Endothelial cell of umbilical vein (primary cell): ENCODE results near the gene KIF26B. TPM values are rescaled to one million over a fixed set of nuclear protein-coding genes. Genes with fewer than 3 reads are reported as not detected.

Experiments
- BruUV-seq: library from RNA; stranded (reverse); fragments of 400-500 nt; replicated peaks from 2 replicates; lab custom pipeline; 2021; lab: Mats Ljungman, UMichigan
- CTCF ChIA-PET: fragments of 300-600, 350-600 bp; sonication (Branson Sonifier 250); formaldehyde crosslinking; loops from one replicate; lab custom pipeline; 2021; ENCODE audit warnings: antibody characterized with exemption, inconsistent platforms; lab: Charles Lee
- POLR2A ChIA-PET: fragments of 300-600, 350-600 bp; sonication (Branson Sonifier 250); formaldehyde crosslinking; loops from one replicate; lab custom pipeline; 2021; ENCODE audit warnings: antibody characterized with exemption, inconsistent platforms; lab: Charles Lee
- DNase-seq: peaks from one replicate; pipeline ENCODE4 v3.0.0-alpha.2; 2011; ENCODE audit warnings: low read depth, low spot score
- FAIRE-seq: peaks from 2 replicates; lab custom pipeline; 2011; peaks lifted over from hg19 to GRCh38; lab: Jason Lieb, UNC
- H2AFZ ChIP-seq: 2 replicates; pipeline ENCODE4 v1.6.0; 2012; ENCODE audit warnings: low read depth, low read length, control low read depth, inconsistent platforms
- H3K27ac ChIP-seq: 2 replicates; pipeline ENCODE4 v1.5.1; 2011; ENCODE audit warnings: low read depth, mild to moderate bottlenecking, control low read depth, low read length, moderate library complexity; ENCODE audit not compliant: insufficient read depth
- H3K27me3 ChIP-seq, 2 experiments: 2 replicates each; pipeline versions ENCODE4 v1.6.0 to v1.6.1; 2011; ENCODE audit warnings: low read length in 2 of 2, mixed read lengths in 1 of 2; ENCODE audit not compliant: control insufficient read depth in 2 of 2, insufficient read depth in 2 of 2
- H3K36me3 ChIP-seq, 2 experiments: 2 replicates in 1 of 2; 3 replicates in 1 of 2; pipeline ENCODE4 v1.5.1; 2011; ENCODE audit warnings: low read length in 2 of 2, mild to moderate bottlenecking in 1 of 2, moderate library complexity in 1 of 2; ENCODE audit not compliant: control insufficient read depth in 2 of 2, insufficient read depth in 2 of 2; ENCODE audit errors: extremely low read depth in 1 of 2
- H3K4me1 ChIP-seq: 3 replicates; pipeline ENCODE4 v1.5.1; 2011; ENCODE audit warnings: mild to moderate bottlenecking, low read length; ENCODE audit not compliant: control insufficient read depth, insufficient read depth; ENCODE audit errors: extremely low read depth
- H3K4me2 ChIP-seq: 2 replicates; pipeline ENCODE4 v1.6.1; 2011; ENCODE audit warnings: low read length, control low read depth, mixed read lengths; ENCODE audit not compliant: insufficient read depth
- H3K4me3 ChIP-seq, 3 experiments: fragments of 200-600 bp in 1 of 3; sonication (generic), shearing (Covaris generic) in 1 of 3; replicated peaks in 1 of 3; 2 replicates each; pipeline ENCODE4 v1.5.1; 2011 to 2016; ENCODE audit warnings: control low read depth in 3 of 3, low read length in 3 of 3, mild to moderate bottlenecking in 2 of 3, inconsistent platforms in 1 of 3, low read depth in 1 of 3, moderate library complexity in 1 of 3; ENCODE audit not compliant: insufficient read depth in 1 of 3
- H3K79me2 ChIP-seq: 2 replicates; pipeline ENCODE4 v1.6.0; 2012; ENCODE audit warnings: low read length, inconsistent platforms; ENCODE audit not compliant: control insufficient read depth, insufficient read depth
- H3K9ac ChIP-seq: replicated peaks from 2 replicates; pipeline ENCODE3; 2011; ENCODE audit warnings: low read length, control low read depth; ENCODE audit not compliant: insufficient read depth; ENCODE audit errors: extremely low read depth
- H3K9me1 ChIP-seq: replicated peaks from 3 replicates; pipeline ENCODE4 v1.6.0; 2011; ENCODE audit warnings: mild to moderate bottlenecking, low read length; ENCODE audit not compliant: control insufficient read depth, insufficient read depth; ENCODE audit errors: extremely low read depth
- H3K9me3 ChIP-seq: replicated peaks from 2 replicates; pipeline ENCODE4 v1.5.1; 2012; ENCODE audit warnings: low read length, inconsistent platforms; ENCODE audit not compliant: control insufficient read depth, insufficient read depth
- H4K20me1 ChIP-seq: replicated peaks from 2 replicates; pipeline ENCODE3; 2011; ENCODE audit warnings: mild to moderate bottlenecking, low read length; ENCODE audit not compliant: control insufficient read depth, insufficient read depth; ENCODE audit errors: extremely low read depth
- EZH2 ChIP-seq: IDR thresholded peaks from 2 replicates; pipeline ENCODE4 v1.6.1; 2012; ENCODE audit warnings: borderline replicate concordance, low read depth, mild to moderate bottlenecking, moderate library complexity, low read length, inconsistent platforms; ENCODE audit not compliant: severe bottlenecking
- FOS ChIP-seq: IDR thresholded peaks from 2 replicates; pipeline ENCODE4 v1.6.1; 2011; ENCODE audit warnings: mild to moderate bottlenecking, low read length, moderate library complexity, borderline replicate concordance; ENCODE audit not compliant: insufficient read depth
- GATA2 ChIP-seq: IDR thresholded peaks from 2 replicates; pipeline ENCODE4 v1.7.0; 2011; ENCODE audit warnings: low read depth, mild to moderate bottlenecking, moderate library complexity, mixed read lengths, low read length; ENCODE audit not compliant: insufficient read length, insufficient read depth
- POLR2AphosphoS5 ChIP-seq: IDR thresholded peaks from 2 replicates; pipeline ENCODE4 v1.6.1; 2012; ENCODE audit warnings: low read depth, mild to moderate bottlenecking, control low read depth, low read length, moderate library complexity; ENCODE audit not compliant: insufficient read depth
- dilution Hi-C: fragments of 300-500 bp; cut with MboI; formaldehyde crosslinking; loops from one replicate; pipeline ENCODE4 v1.15.0; 2019; ENCODE audit warnings: low sequenced_read_pairs; ENCODE audit not compliant: extremely low pct_ligation_motif_present
- intact Hi-C: fragments of 100-400 bp; cut with micrococcal nuclease; formaldehyde crosslinking; loops from one replicate; pipeline ENCODE4 v1.10.0; 2022
- polyA plus RNA-seq, 4 experiments: library from polyadenylated mRNA; depleted of rRNA in 3 of 4; stranded (reverse) in 3 of 4; unstranded in 1 of 4; fragments of >200 nt; gene quantifications; 2 replicates each; pipeline versions ENCODE4 v1.2.1 to v1.2.3, GENCODE V29; 2011 to 2012; ENCODE audit warnings: missing spikeins in 1 of 4
- total RNA-seq: library from RNA; stranded (reverse); gene quantifications from 2 replicates; pipeline ENCODE4 v1.2.3, GENCODE V29; 2021

Gene KIF26B
- total and polyA plus RNA-seq, 2 donors (not counting 3 experiments of a cell fraction or from before 2014, with no cell fraction given), result 0.04 to 0.49 TPM

DNA sequence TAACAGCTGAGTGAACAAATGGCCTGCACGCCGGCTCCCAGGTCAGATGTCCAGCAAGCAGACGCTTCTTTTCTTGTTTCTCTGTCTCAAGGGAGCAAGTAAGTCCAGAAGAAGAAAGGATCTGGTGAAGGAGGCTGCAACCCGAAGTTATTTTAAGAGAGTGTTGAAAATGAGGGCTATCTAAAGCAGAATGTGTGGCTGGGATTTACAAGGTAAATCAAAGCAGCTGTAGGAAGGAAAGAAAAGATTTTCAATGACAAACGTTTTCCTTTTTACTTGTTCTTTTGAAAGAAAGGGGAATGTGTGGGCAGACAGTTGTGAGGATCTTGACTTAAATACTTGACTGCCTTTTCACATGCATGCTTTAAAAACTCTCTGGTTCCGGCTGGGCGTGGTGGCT is 311.5 kb downstream of the KIF26B start:
- ChIA-PET CTCF (no interaction called here), POLR2A (no interaction called here)
- dilution Hi-C loops, result no loop called here
- no peaks in the 10 kb centered on the region for H3K36me3 ChIP-seq
- no peaks in the 10 kb centered on the region for H4K20me1 ChIP-seq
- no peaks in the 10 kb centered on the region for H3K4me1 ChIP-seq
- no peak overlapping the region for H3K4me2 ChIP-seq
- BruUV-seq, result no TSS peak
- TF ChIP-seq EZH2, result no peak
- TF ChIP-seq FOS, result no peak
- no peak for TF ChIP-seq GATA2
- H3K79me2 ChIP-seq, result no peaks in the 10 kb centered on the region
- H3K9me1 ChIP-seq, result no peaks in the 10 kb centered on the region
- FAIRE-seq (no peak), DNase-seq (no peak)
- H3K9me3 ChIP-seq, result no peaks in the 10 kb centered on the region
- H2AFZ ChIP-seq, result no peak overlapping the region
- H3K27me3 ChIP-seq, result no peaks in the 10 kb centered on the region
- intact Hi-C loops, result no loop called here
- H3K27ac ChIP-seq, result no peak overlapping the region
- no peak overlapping the region for H3K9ac ChIP-seq
- H3K4me3 ChIP-seq, result no peak overlapping the region

DNA sequence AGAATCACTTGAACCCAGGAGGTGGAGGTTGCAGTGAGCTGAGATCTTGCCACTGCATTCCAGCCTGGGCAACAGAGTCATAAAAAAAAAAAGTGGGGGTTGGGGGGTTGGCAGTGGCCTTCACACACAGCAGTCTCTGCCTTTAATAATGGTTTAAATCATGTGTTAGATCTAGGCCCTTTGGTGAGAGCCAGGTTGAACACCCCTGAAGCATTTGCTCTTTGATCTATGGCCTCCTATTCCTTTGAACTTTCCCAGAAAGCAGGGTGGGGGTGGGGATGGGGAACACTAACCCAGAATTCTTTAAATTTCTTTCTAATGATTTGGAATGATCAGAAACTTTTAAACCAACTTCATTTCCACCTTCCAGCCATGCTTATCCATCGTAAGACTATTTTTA is 313.0 kb downstream of the KIF26B start:
- FAIRE-seq, result no peak
- BruUV-seq, result no TSS peak
- intact Hi-C loops, result no loop called here
- ChIA-PET POLR2A (no interaction called here), CTCF (no interaction called here)
- Histone ChIP-seq H3K4me2 (no peak overlapping the region), H3K9me3 (no peaks in the 10 kb centered on the region), H2AFZ (no peak overlapping the region), H3K36me3 (no peaks in the 10 kb centered on the region), H3K4me3 (no peak overlapping the region), H3K9me1 (no peaks in the 10 kb centered on the region), H3K79me2 (no peaks in the 10 kb centered on the region), H4K20me1 (no peaks in the 10 kb centered on the region), H3K4me1 (no peaks in the 10 kb centered on the region), H3K9ac (no peak overlapping the region), H3K27ac (no peak overlapping the region), H3K27me3 (no peaks in the 10 kb centered on the region)
- TF ChIP-seq POLR2AphosphoS5, result no peak
- no peak for DNase-seq
- dilution Hi-C loops, result no loop called here
